ENCODE data around the gene NFIA. TPM values are rescaled to one million over a fixed set of nuclear protein-coding genes. Genes with fewer than 3 reads are reported as not detected.

Gene NFIA
- total RNA-seq, 1 donor from 2014 or later = 47.5 TPM

GRCh38 chr1:61156576-61157467, 74.5 kb downstream of the NFIA start:
- no peak for ATAC-seq

GRCh38 chr1:61157468-61157987, 75.2 kb downstream of the NFIA start:
- ATAC-seq = no peak

- ATAC-seq = no peak
Observed at GRCh38 chr1:61158591-61158990, 76.2 kb downstream of the NFIA start.

- ATAC-seq = peak; percentile 97
Observed at GRCh38 chr1:61160526-61160925, 78.2 kb downstream of the NFIA start.

- ATAC-seq = no peak
Observed at GRCh38 chr1:61162520-61163258, 80.3 kb downstream of the NFIA start.

GRCh38 chr1:61163355-61163754, 81.0 kb downstream of the NFIA start:
- ATAC-seq = no peak

- no peak for ATAC-seq
Observed at GRCh38 chr1:61165402-61165801, 83.0 kb downstream of the NFIA start.

GRCh38 chr1:61167309-61167708, 84.9 kb downstream of the NFIA start:
- ATAC-seq = no peak

GRCh38 chr1:61169045-61169444, 86.7 kb downstream of the NFIA start:
- no peak for ATAC-seq

- ATAC-seq = no peak
Observed at GRCh38 chr1:61169634-61170033, 87.3 kb downstream of the NFIA start.

GRCh38 chr1:61170328-61171238, 88.2 kb downstream of the NFIA start:
- ATAC-seq = peak; percentile 90

- ATAC-seq = no peak
Observed at GRCh38 chr1:61171346-61171745, 89.0 kb downstream of the NFIA start.

GRCh38 chr1:61171974-61172373, 89.6 kb downstream of the NFIA start:
- no peak for ATAC-seq

- ATAC-seq = no peak
Observed at GRCh38 chr1:61173118-61173517, 90.8 kb downstream of the NFIA start.

GRCh38 chr1:61174060-61174795, 91.9 kb downstream of the NFIA start:
- no peak for ATAC-seq

GRCh38 chr1:61175976-61176375, 93.6 kb downstream of the NFIA start:
- no peak for ATAC-seq

GRCh38 chr1:61181067-61182038, 99.0 kb downstream of the NFIA start:
- no peak for ATAC-seq

GRCh38 chr1:61182049-61182448, 99.7 kb downstream of the NFIA start:
- ATAC-seq = no peak

- ATAC-seq = no peak
Observed at GRCh38 chr1:61182480-61182879, 100.1 kb downstream of the NFIA start.

GRCh38 chr1:61183471-61184039, 101.2 kb downstream of the NFIA start:
- peak; percentile 22 for ATAC-seq
